Measurements from ENCODE around the gene SCG3. TPM values are rescaled to one million over a fixed set of nuclear protein-coding genes. Genes with fewer than 3 reads are reported as not detected.
"Not testable (repeated sequence)": the region's sequence is repeated elsewhere in the genome, so short reads cannot be mapped to it uniquely, and the experiment has no call there.

Gene SCG3
- total RNA-seq, 2 donors from 2014 or later, result not detected

DNA sequence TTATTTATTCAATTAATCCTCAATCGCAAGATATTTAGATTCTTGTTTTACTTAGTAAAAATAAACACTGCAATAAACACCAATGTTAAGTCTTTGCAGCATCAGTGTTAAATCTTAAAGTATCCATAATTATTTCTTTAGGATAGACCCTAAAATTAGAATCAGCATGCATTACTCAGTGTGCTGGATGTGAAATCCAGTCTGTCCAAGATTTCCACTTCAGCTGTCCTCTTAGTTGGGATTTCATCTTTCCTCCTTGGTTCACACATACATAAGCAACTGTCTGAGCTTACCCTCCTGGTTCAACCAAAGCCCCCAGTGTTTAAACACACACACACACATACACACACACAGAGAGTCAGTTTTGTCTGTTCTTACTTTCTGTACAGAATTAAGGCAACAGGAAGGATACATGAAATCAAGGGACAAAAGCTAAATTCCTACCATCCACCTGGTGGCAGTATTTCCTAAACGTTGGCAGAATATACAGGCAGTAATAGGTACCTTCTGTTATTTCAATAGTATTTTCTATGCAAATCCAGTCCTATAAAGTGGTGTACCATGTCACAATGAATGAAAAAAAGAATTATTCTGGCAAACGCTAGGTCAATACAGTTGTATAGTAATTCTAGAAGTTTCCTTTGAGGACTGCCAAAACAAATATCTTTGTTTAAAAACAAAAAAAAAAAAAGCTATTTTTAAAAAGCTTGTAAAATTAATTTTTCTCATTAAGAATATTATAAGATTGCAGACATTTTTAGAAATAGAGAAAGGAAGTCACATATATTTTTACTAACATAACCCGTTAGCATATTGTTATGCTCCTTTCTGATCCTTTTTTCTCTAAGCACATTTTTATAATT lies 31.4 kb upstream of the SCG3 start:
- TF ChIP-seq CTCF (IDR thresholded peaks at IDR 0.05), result peak; percentile 66
- no peak for ATAC-seq (ENCODE audit: insufficient number of reproducible peaks, low FRiP score, low read depth)
- Histone ChIP-seq H3K9me3 (no peaks in the 10 kb centered on the region), H3K4me3 (no peak overlapping the region), H3K36me3 (no peaks in the 10 kb centered on the region), H3K27me3 (replicated peaks; ENCODE audit: insufficient read depth) (no peaks in the 10 kb centered on the region), H3K27ac (no peak overlapping the region), H3K4me1 (ENCODE audit: control insufficient read depth in 1 of 2, low read depth in 2 of 2) (no peaks in the 10 kb centered on the region)
- no peak for DNase-seq (ENCODE audit: low spot score)

DNA sequence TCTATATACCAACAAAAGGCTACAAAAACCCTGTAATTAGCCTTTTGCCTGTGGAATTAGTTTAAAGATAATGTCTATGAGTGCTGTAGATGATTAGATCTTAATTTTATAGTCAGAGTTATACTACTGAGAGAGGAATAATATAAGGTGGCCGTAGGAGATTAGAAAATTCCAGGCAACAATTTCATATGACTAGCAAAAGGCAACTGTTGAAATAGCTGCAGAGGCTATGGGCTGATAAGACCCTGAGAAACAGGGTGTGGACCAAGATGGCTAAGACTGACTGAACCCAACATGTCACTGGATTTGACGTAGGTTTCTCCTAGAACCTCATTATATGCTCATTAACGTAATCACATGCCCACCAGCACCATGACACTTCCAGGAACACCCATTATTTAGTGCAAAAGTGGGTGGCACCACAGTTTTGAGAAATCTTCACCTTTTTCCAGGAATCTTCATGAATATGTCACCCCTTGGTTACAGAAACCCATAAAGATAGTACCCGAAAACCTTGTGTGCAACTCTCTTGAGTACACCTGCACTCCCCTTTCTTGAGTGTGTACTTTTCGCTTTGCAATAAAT lies 29.1 kb upstream of the SCG3 start:
- DNase-seq (ENCODE audit: low spot score) (no peak), ATAC-seq (ENCODE audit: insufficient number of reproducible peaks, low FRiP score, low read depth) (no peak)
- no peaks in the 10 kb centered on the region for H3K36me3 ChIP-seq
- TF ChIP-seq CTCF (IDR thresholded peaks at IDR 0.05), result no peak
- H3K4me3 ChIP-seq, result no peak overlapping the region
- no peaks in the 10 kb centered on the region for H3K27me3 ChIP-seq (replicated peaks; ENCODE audit: insufficient read depth)
- no peak overlapping the region for H3K27ac ChIP-seq
- H3K9me3 ChIP-seq, result no peaks in the 10 kb centered on the region
- no peaks in the 10 kb centered on the region for H3K4me1 ChIP-seq (ENCODE audit: control insufficient read depth in 1 of 2, low read depth in 2 of 2)

DNA sequence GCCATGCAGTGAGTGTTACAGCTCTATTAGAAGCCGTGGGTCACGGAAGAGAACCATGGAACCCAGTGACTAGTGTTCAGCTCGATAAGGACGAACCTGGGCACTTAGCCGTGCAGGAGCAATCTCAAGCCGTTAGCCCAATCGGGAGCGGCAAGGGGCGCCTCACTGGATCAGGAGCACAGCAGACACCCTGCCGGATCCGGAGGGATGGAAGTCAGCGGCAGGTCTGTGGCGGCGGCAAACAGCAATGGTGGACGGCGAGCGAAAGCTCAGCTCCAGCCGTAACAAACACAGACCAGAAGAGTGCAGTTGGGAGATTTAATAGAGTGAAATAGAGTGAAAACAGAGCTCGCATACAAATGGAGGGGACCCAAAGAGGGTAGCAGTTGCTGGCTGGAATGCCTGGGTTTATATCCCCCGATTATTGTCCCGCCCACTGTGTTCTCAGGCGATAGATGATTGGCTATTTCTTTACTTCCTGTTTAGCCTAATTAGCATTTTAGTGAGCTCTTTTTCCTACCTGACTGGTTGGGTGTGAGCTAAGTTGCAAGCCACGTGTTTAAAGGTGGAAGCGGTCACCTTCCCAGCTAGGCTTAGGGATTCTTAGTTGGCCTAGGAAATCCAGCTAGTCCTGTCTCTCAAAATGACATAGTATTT lies 25.8 kb upstream of the SCG3 start:
- ATAC-seq (ENCODE audit: insufficient number of reproducible peaks, low FRiP score, low read depth); H3K9me3 ChIP-seq; H3K36me3 ChIP-seq; H3K27me3 ChIP-seq (replicated peaks; ENCODE audit: insufficient read depth); H3K4me3 ChIP-seq; H3K4me1 ChIP-seq (ENCODE audit: control insufficient read depth in 1 of 2, low read depth in 2 of 2); DNase-seq (ENCODE audit: low spot score); H3K27ac ChIP-seq: not testable (repeated sequence)

GRCh38 chr15:51658664-51659063 lies 22.6 kb upstream of the SCG3 start:
- H3K27ac ChIP-seq, result no peak overlapping the region
- H3K4me3 ChIP-seq, result no peak overlapping the region
- TF ChIP-seq CTCF (IDR thresholded peaks at IDR 0.05), result no peak
- no peaks in the 10 kb centered on the region for H3K9me3 ChIP-seq
- no peak for ATAC-seq (ENCODE audit: insufficient number of reproducible peaks, low FRiP score, low read depth)
- no peaks in the 10 kb centered on the region for H3K4me1 ChIP-seq (ENCODE audit: control insufficient read depth in 1 of 2, low read depth in 2 of 2)
- H3K36me3 ChIP-seq, result no peaks in the 10 kb centered on the region
- no peaks in the 10 kb centered on the region for H3K27me3 ChIP-seq (replicated peaks; ENCODE audit: insufficient read depth)
- no peak for DNase-seq (ENCODE audit: low spot score)

DNA sequence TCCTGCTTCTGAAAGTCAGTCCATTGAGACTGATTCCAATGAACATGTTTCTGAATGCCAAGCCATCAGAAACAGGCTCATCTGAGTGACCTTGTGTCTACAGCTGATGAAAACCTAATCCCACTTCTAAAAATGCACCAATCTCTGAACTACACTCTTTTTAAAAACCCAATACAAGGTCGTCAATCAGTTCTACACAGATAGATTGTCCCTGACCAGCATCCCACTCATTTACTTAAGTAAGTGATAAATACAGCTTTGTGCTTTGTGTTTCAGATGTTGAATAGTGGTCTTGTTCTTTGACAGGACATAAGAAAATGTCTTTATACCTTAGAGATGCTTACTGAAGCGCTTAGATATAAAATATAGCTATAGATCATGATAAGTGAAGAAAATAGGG lies 20.2 kb upstream of the SCG3 start:
- no peaks in the 10 kb centered on the region for H3K9me3 ChIP-seq
- no peaks in the 10 kb centered on the region for H3K4me1 ChIP-seq (ENCODE audit: control insufficient read depth in 1 of 2, low read depth in 2 of 2)
- DNase-seq (ENCODE audit: low spot score) (no peak), ATAC-seq (ENCODE audit: insufficient number of reproducible peaks, low FRiP score, low read depth) (no peak)
- no peaks in the 10 kb centered on the region for H3K27me3 ChIP-seq (replicated peaks; ENCODE audit: insufficient read depth)
- TF ChIP-seq CTCF (IDR thresholded peaks at IDR 0.05), result no peak
- no peak overlapping the region for H3K27ac ChIP-seq
- H3K36me3 ChIP-seq, result no peaks in the 10 kb centered on the region
- no peak overlapping the region for H3K4me3 ChIP-seq
